BJ (cell line): ENCODE measurements around the gene MMP25. TPM values are rescaled to one million over a fixed set of nuclear protein-coding genes. Genes with fewer than 3 reads are reported as not detected.
"Not testable (repeated sequence)": the region's sequence is repeated elsewhere in the genome, so short reads cannot be mapped to it uniquely, and the experiment has no call there.

Experiments
- CTCF ChIA-PET: fragments of 350-600 bp; formaldehyde crosslinking; extraction: SDS; loops from one replicate; lab custom pipeline; 2021; ENCODE audit warnings: antibody characterized with exemption, inconsistent platforms; lab: Yijun Ruan, JAX
- POLR2A ChIA-PET: fragments of 300-600 bp; sonication (Branson Sonifier 250); formaldehyde crosslinking; extraction: SDS; loops from one replicate; lab custom pipeline; 2021; ENCODE audit warnings: antibody characterized with exemption; lab: Charles Lee
- DNase-seq: peaks from one replicate; pipeline ENCODE4 v3.0.0-alpha.2; 2011; ENCODE audit warnings: low read depth
- H3K27me3 ChIP-seq: 2 replicates; pipeline ENCODE4 v1.6.0; 2011; ENCODE audit warnings: low read length; ENCODE audit not compliant: control insufficient read depth, insufficient read depth
- H3K36me3 ChIP-seq: 2 replicates; pipeline ENCODE4 v1.5.1; 2011; ENCODE audit warnings: low read length; ENCODE audit not compliant: control insufficient read depth, insufficient read depth
- H3K4me3 ChIP-seq: 2 replicates; pipeline ENCODE4 v1.5.1; 2011; ENCODE audit warnings: low read depth, mild to moderate bottlenecking, control low read depth, low read length
- polyA plus RNA-seq: library from polyadenylated mRNA; depleted of rRNA; stranded (reverse); fragments of >200 nt; gene quantifications from 2 replicates; pipeline ENCODE4 v1.2.3, GENCODE V29; 2011
- TF ChIP-seq, protein P1 (sequence below): IDR thresholded peaks from 2 replicates; pipeline ENCODE4 v1.5.1; 2011; ENCODE audit warnings: low read depth, mild to moderate bottlenecking, control low read depth, inconsistent platforms, low read length, moderate library complexity; ENCODE audit not compliant: insufficient read depth

The MMP25 gene
- polyA plus RNA-seq, 1 experiment = 0.02 TPM

DNA sequence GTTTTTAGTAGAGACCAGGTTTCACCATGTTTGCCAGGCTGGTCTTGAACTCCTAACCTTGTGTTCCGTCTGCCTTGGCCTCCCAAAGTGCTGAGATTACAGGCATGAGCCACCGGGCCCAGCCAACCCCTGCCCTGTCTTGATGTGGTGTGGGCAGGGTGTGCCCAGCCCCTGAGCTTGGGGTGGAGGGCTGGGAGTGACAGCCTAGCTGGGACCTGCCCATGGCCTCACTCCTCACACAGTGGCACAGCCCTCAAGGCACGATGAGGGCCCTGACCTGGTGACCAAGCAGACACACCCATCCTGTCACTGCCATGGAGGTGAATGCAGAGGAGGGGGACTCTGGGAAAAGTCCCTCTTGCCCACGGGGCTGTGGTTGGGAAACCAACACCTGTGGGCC lies 22.1 kb downstream of the MMP25 start:
- TF ChIP-seq, protein P1, sequence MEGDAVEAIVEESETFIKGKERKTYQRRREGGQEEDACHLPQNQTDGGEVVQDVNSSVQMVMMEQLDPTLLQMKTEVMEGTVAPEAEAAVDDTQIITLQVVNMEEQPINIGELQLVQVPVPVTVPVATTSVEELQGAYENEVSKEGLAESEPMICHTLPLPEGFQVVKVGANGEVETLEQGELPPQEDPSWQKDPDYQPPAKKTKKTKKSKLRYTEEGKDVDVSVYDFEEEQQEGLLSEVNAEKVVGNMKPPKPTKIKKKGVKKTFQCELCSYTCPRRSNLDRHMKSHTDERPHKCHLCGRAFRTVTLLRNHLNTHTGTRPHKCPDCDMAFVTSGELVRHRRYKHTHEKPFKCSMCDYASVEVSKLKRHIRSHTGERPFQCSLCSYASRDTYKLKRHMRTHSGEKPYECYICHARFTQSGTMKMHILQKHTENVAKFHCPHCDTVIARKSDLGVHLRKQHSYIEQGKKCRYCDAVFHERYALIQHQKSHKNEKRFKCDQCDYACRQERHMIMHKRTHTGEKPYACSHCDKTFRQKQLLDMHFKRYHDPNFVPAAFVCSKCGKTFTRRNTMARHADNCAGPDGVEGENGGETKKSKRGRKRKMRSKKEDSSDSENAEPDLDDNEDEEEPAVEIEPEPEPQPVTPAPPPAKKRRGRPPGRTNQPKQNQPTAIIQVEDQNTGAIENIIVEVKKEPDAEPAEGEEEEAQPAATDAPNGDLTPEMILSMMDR = no peak
- POLR2A ChIA-PET = no interaction called here
- CTCF ChIA-PET = no interaction called here
- no peaks in the 10 kb centered on the region for H3K27me3 ChIP-seq
- H3K36me3 ChIP-seq = no peaks in the 10 kb centered on the region
- no peak overlapping the region for H3K4me3 ChIP-seq
- DNase-seq = no peak

DNA sequence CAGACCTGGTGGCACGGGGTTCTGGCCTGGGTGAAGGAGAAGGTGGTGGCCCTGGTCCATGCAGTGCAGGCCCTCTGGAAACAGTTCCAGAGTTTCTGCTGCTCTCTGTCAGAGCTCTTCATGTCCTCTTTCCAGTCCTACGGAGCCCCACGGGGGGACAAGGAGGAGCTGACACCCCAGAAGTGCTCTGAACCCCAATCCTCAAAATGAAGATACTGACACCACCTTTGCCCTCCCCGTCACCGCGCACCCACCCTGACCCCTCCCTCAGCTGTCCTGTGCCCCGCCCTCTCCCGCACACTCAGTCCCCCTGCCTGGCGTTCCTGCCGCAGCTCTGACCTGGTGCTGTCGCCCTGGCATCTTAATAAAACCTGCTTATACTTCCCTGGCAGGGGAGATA lies 22.8 kb downstream of the MMP25 start:
- H3K27me3 ChIP-seq, DNase-seq, H3K4me3 ChIP-seq, CTCF ChIA-PET, POLR2A ChIA-PET, H3K36me3 ChIP-seq: not testable (repeated sequence)

DNA sequence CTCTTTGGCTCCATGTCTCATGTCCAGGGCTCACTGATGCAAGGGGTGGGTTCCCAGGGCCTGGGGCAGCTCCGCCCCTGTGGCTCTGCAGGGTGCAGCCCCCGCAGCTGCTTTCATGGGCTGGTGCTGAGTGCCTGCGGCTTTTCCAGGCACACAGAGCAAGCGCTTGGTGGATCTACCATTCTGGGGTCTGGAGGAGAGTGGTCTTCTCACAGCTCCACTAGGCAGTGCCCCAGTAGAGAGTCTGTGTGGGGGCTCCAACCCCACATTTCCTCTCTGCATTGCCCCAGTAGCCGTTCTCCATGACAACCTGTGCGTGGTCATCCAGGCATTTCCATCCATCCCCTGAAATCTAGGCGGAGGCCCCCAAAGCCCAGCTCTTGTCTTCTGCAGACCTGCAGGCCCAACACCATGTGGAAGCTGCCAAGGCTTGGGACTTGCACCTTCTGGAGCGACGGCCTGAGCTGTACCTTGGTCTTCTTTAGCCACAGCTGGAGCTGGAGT lies 24.3 kb downstream of the MMP25 start:
- CTCF ChIA-PET = interaction anchor here (1.5 to 1.6 kb wide), 2 partner anchors 10 to 59 kb away, joined by 4 to 5 read pairs; no protein-coding TSS in a partner anchor
- H3K36me3 ChIP-seq = no peaks in the 10 kb centered on the region
- no peak for DNase-seq
- H3K27me3 ChIP-seq = peaks cover 4% of the 10 kb centered on the region
- no peak overlapping the region for H3K4me3 ChIP-seq
- POLR2A ChIA-PET = no interaction called here
- TF ChIP-seq, protein P1 = no peak

DNA sequence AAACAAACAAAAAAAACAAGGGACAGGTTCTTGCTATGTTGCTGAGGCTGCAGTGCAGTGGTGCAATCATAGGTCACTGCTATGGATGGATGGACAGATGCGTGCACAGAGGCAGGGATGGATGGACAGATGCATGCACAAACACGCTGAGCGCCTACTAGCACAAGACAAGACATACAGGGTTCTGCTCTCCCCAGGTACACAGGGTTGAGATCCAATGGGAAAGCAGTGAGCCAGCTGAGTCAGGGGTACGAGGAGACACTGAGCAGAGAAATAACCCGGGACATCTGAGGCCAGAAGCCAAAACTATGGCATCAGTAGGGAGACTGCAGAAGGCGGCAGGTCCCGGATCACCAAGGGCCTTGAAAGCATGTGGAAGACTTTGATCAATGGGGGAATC lies 25.3 kb downstream of the MMP25 start:
- no peaks in the 10 kb centered on the region for H3K36me3 ChIP-seq
- ChIA-PET POLR2A (no interaction called here), CTCF (interaction anchor here (1.5 to 1.6 kb wide), 2 partner anchors 9 to 58 kb away, joined by 4 to 5 read pairs; no protein-coding TSS in a partner anchor)
- peaks cover 7% of the 10 kb centered on the region for H3K27me3 ChIP-seq
- DNase-seq = no peak
- no peak overlapping the region for H3K4me3 ChIP-seq
- TF ChIP-seq, protein P1 = no peak

DNA sequence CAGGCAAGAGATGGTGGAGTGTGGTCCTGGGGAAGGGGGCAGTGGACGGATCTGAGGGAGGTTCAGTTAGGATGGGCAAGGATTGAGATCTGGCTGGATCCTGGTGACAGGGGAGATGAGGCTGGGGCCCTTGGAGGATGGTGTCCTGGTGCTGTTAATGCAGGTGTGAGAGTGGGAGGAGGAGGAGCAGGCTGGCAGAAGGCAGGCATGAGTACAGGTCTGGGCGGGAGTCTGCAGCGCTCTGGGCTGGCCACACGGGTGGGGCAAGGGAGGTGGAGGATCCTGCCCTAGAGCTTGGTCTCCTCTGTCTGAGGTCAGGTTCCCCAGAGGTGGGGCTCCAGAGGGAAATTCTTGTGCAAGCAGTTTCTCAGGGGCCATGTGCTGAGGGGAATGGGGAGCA lies 25.8 kb downstream of the MMP25 start:
- H3K36me3 ChIP-seq, CTCF ChIA-PET, H3K4me3 ChIP-seq, POLR2A ChIA-PET, DNase-seq, H3K27me3 ChIP-seq: not testable (repeated sequence)

DNA sequence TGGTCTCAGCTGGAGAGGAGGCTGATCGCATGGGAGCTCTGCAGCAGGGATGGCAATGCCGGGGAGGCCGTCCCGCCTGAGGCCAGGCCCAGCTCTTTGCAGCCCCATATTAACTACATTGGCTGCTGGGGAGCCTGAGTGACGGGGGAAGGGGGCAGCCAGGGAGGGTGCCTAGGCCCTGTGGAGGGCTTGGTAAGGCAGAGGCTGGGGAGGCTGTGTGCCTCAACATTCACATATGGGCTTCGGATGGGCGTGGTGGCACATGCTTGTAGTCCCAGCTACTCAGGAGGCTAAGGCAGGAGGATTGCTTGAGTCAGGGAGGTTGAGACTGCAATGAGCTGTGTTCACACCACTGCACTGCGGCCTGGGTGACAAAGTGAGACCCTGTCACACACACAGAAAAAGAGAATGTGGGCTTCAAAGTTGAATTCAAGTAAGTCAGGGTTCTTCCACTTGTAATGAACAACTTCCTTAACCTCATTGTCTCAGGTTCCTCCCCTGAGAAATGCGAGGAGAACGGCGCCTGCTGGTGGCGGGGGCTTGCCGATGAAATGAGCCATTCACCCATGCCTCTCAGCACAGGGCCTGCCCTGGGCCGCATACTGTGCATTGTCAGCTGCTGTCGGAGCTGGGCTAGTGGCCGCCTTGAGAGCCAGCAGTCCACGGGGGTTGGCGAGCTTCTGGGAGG lies 26.4 kb downstream of the MMP25 start:
- H3K36me3 ChIP-seq, DNase-seq, CTCF ChIA-PET: not testable (repeated sequence)

More for the DNA sequence above, 26.4 kb downstream of the MMP25 start:
- POLR2A ChIA-PET, H3K27me3 ChIP-seq, H3K4me3 ChIP-seq: not testable (repeated sequence)
